NCI-H2227 treated with DMSO at 0.1 percent for 48 hours (cell line): ENCODE measurements around the gene KCNA3.

ENCODE experiments used
- DNase-seq: peaks from one replicate; lab custom pipeline; 2025; lab: John Stamatoyannopoulos, UW

Gene KCNA3

GRCh38 chr1:110638058-110638457 lies 36.7 kb downstream of the KCNA3 start:
- DNase-seq = no peak

- DNase-seq = no peak
Measured at GRCh38 chr1:110637475-110637874, 37.3 kb downstream of the KCNA3 start.

GRCh38 chr1:110636149-110636935 lies 38.4 kb downstream of the KCNA3 start:
- no peak for DNase-seq

GRCh38 chr1:110635434-110635833 lies 39.3 kb downstream of the KCNA3 start:
- no peak for DNase-seq

- DNase-seq = no peak
Measured at GRCh38 chr1:110634455-110635311, 40.1 kb downstream of the KCNA3 start.

- no peak for DNase-seq
Measured at GRCh38 chr1:110634086-110634454, 40.7 kb downstream of the KCNA3 start.

GRCh38 chr1:110633646-110634030 lies 41.1 kb downstream of the KCNA3 start:
- no peak for DNase-seq

- DNase-seq = no peak
Measured at GRCh38 chr1:110631836-110632620, 42.7 kb downstream of the KCNA3 start.

GRCh38 chr1:110630839-110631663 lies 43.7 kb downstream of the KCNA3 start:
- DNase-seq = peak; percentile 74

- no peak for DNase-seq
Measured at GRCh38 chr1:110628323-110629105, 46.2 kb downstream of the KCNA3 start.

- DNase-seq = no peak
Measured at GRCh38 chr1:110627764-110628163, 47.0 kb downstream of the KCNA3 start.

GRCh38 chr1:110626889-110627288 lies 47.9 kb downstream of the KCNA3 start:
- DNase-seq = no peak
